Stimulated activated CD8-positive, alpha-beta memory T cell treated with anti-CD3 and anti-CD28 coated beads, Interleukin-15, amount 100 ng/mL, for 48 hours (primary cell): ENCODE results near the gene CHAF1A.

Source experiments
- DNase-seq, 2 donors: peaks; one replicate each; pipeline ENCODE4 v3.0.0-alpha.2; 2020; ENCODE audit warnings: low read depth in 2 of 2

Gene CHAF1A

GRCh38 chr19:4442819-4443146, 40.3 kb downstream of the CHAF1A start:
- no peak for DNase-seq

GRCh38 chr19:4443188-4443587, 40.7 kb downstream of the CHAF1A start:
- no peak for DNase-seq

GRCh38 chr19:4443966-4444764, 41.7 kb downstream of the CHAF1A start:
- no peak for DNase-seq

- DNase-seq = no peak
Observed at GRCh38 chr19:4444765-4445741, 42.6 kb downstream of the CHAF1A start.

- no peak for DNase-seq
Observed at GRCh38 chr19:4445963-4446703, 43.7 kb downstream of the CHAF1A start.

- DNase-seq = no peak
Observed at GRCh38 chr19:4446704-4447200, 44.3 kb downstream of the CHAF1A start.

- no peak for DNase-seq
Observed at GRCh38 chr19:4447327-4448146, 45.1 kb downstream of the CHAF1A start.

GRCh38 chr19:4448147-4448985, 45.9 kb downstream of the CHAF1A start:
- DNase-seq = no peak

- DNase-seq = no peak
Observed at GRCh38 chr19:4449022-4449638, 46.7 kb downstream of the CHAF1A start.

GRCh38 chr19:4449639-4450028, 47.2 kb downstream of the CHAF1A start:
- no peak for DNase-seq

GRCh38 chr19:4452230-4452990, 50.0 kb downstream of the CHAF1A start:
- no peak for DNase-seq

- no peak for DNase-seq
Observed at GRCh38 chr19:4453232-4454179, 51.1 kb downstream of the CHAF1A start.

GRCh38 chr19:4454747-4455718, 52.6 kb downstream of the CHAF1A start:
- no peak for DNase-seq

GRCh38 chr19:4455719-4456475, 53.5 kb downstream of the CHAF1A start:
- no peak for DNase-seq

GRCh38 chr19:4456476-4456842, 54.0 kb downstream of the CHAF1A start:
- DNase-seq = no peak
